GM10248 (cell line): ENCODE data around the gene ATPAF2.
A peak's percentile ranks its signal among the peaks of the same experiment; 100 is the strongest.

Source experiments
- CTCF ChIA-PET: fragments of 300-600 bp; sonication (Branson Sonifier 250); formaldehyde crosslinking; extraction: SDS; loops from one replicate; lab custom pipeline; 2021; ENCODE audit warnings: antibody characterized with exemption; lab: Yijun Ruan, JAX
- POLR2A ChIA-PET: fragments of 350-650 bp; sonication (Branson Sonifier 250); formaldehyde crosslinking; extraction: SDS; loops from one replicate; lab custom pipeline; 2020; ENCODE audit warnings: antibody characterized with exemption; lab: Yijun Ruan, JAX
- DNase-seq: peaks from one replicate; pipeline ENCODE4 v3.0.0; 2012; ENCODE audit errors: extremely low spot score
- TF ChIP-seq, protein P1 (sequence below): IDR thresholded peaks from 2 replicates; pipeline ENCODE4 v1.5.1; 2012; ENCODE audit warnings: mild to moderate bottlenecking, low read depth; ENCODE audit errors: extremely low read depth, missing control alignments, control extremely low read depth

ATPAF2 gene

DNA sequence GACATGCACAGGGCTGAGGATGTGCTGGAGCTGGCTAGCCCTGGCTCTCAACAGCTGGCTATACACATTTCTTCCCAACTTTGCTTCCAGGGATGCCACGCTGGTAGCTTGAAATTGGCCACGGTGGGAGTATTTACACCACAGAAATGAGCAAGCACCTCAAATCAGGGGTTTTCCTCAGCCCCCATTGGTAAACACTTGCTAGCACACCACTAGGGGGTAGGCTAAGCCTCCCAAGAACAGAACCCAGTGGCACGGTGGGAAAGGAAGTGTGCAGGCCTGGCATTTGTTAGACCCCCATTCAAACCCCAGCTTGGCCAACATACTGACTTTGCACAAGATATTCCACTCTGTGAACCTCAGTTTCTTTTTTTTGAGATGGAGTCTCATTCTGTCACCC lies 53.4 kb downstream of the ATPAF2 start:
- POLR2A ChIA-PET, result no interaction called here
- CTCF ChIA-PET, result interaction anchor here (0.8 to 3.0 kb wide), 18 partner anchors 8 to 319 kb away, joined by 3 to 19 read pairs (median 4); partner anchors contain the start of genes DRC3 and TOM1L2
- TF ChIP-seq, protein P1, sequence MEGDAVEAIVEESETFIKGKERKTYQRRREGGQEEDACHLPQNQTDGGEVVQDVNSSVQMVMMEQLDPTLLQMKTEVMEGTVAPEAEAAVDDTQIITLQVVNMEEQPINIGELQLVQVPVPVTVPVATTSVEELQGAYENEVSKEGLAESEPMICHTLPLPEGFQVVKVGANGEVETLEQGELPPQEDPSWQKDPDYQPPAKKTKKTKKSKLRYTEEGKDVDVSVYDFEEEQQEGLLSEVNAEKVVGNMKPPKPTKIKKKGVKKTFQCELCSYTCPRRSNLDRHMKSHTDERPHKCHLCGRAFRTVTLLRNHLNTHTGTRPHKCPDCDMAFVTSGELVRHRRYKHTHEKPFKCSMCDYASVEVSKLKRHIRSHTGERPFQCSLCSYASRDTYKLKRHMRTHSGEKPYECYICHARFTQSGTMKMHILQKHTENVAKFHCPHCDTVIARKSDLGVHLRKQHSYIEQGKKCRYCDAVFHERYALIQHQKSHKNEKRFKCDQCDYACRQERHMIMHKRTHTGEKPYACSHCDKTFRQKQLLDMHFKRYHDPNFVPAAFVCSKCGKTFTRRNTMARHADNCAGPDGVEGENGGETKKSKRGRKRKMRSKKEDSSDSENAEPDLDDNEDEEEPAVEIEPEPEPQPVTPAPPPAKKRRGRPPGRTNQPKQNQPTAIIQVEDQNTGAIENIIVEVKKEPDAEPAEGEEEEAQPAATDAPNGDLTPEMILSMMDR, result peak; percentile 26
- peak; percentile 59 for DNase-seq

DNA sequence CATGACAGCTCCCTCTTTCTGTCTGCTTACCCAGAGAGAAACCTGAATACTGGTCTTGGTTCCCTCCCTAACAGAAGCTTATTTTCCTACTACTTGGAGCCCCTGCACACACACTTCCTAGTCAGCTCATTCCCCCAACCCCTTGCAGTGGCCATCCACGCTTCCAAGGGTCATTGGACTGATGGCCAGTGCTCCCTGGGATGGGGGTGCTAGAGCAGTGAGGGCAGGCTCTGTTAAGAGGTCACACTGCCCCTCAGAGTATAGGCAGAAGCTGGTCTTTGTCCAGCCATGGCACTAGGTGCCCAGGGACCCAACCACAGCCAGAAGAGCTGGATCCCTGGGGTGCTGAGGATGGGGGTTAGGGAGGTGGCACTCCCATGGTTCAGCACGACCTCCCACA lies 53.8 kb downstream of the ATPAF2 start:
- ChIA-PET CTCF (interaction anchor here (0.8 to 3.0 kb wide), 17 partner anchors 9 to 318 kb away, joined by 3 to 19 read pairs (median 4); partner anchors contain the start of genes DRC3 and TOM1L2), POLR2A (no interaction called here)
- no peak for DNase-seq
- TF ChIP-seq, protein P1, result no peak

DNA sequence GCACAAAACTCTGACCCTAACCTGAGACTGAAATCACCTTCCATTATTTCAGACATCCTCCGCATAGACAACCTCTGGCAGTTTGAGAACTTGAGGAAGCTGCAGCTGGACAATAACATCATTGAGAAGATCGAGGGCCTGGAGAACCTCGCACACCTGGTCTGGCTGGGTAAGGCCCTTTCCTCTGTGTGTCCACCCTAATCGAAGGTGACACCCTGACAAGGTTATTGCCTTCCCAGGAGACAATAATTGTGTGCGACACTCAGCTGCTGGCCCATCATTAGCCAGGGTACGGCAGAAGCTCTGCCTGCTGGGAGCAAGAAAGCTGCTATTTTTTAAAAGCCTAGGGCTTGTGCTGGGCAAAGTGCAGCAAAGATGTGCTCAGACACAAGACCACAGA lies 55.2 kb downstream of the ATPAF2 start:
- CTCF ChIA-PET, result interaction anchor here (3.0 kb wide), 1 partner anchor 49 kb away, joined by 19 read pairs; no protein-coding TSS in a partner anchor
- TF ChIP-seq, protein P1, result no peak
- POLR2A ChIA-PET, result no interaction called here
- DNase-seq, result no peak

DNA sequence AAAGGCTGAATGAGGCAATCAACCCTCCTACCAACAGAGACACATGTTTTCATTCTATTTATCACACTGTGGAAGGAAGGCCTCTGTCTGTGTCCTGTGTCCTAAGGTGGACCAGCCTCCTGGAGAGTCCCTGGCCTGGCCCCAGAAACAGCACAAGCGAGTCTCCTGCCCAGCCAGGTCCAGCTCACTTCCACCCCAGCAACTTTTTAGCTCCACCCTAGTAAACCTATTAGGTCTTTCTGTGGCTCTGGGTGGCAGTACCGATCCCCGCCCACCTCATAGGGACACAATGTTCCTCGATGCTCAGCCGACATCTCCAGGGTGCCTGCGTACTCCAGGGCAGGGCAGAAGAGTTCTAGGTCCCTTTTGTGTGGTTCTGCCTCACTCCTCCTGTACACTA lies 55.6 kb downstream of the ATPAF2 start:
- TF ChIP-seq, protein P1, result no peak
- POLR2A ChIA-PET, result no interaction called here
- no peak for DNase-seq
- CTCF ChIA-PET, result interaction anchor here (1.4 kb wide), 1 partner anchor 10 kb away, joined by 4 read pairs; no protein-coding TSS in a partner anchor

DNA sequence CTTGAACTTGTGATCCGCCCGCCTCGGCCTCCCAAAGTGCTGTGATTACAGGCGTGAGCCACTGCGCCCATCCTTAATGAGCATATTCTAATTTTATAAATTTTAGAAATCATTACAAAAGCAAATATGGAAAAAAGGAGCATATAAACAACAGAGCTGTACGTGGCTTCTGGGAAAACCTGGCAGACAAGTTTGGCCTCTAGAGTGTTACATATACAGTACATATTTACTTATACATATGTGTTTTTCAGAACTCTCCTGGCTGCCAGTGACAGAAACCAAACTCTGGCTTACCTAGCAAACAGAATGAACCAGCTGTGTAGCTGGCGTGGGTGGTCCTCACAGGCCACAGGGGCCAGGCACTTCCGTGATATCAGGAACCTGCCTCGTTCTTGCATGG lies 56.2 kb downstream of the ATPAF2 start:
- TF ChIP-seq, protein P1, result no peak
- ChIA-PET CTCF (interaction anchor here (1.4 kb wide), 1 partner anchor 9 kb away, joined by 4 read pairs; no protein-coding TSS in a partner anchor), POLR2A (no interaction called here)
- no peak for DNase-seq

DNA sequence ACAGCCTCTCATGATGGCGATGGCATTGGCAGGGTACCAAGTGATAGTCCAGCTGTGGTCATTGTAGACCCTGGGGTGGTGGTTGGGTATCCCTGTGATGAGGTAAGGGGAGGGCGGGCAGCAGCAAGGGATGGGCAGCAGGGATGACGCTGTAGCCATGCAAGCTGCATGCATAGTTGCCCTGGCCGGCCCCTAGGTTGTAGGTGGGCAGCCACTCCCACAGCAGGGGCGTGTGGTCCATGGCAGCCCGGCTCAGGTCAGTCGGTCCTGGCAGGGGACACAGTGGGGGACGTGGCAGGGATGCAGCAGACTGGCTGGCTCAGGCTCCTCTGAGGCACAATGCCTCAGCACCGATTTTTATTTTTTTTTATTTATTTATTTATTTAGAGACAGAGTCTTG lies 57.6 kb downstream of the ATPAF2 start:
- CTCF ChIA-PET, result no interaction called here
- TF ChIP-seq, protein P1, result no peak
- POLR2A ChIA-PET, result no interaction called here
- no peak for DNase-seq
